HL-60 (cell line): Measurements from ENCODE around the gene CLIP4.

Source experiments
- CTCF ChIP-seq: IDR thresholded peaks from one replicate; pipeline ENCODE4 v1.5.1; 2011; ENCODE audit warnings: low read length, control low read depth, inconsistent platforms; ENCODE audit not compliant: insufficient read depth
- POLR2AphosphoS5 ChIP-seq: IDR thresholded peaks from 2 replicates; pipeline ENCODE4 v1.6.1; 2012; ENCODE audit warnings: low read depth
- REST ChIP-seq: IDR thresholded peaks from 2 replicates; pipeline ENCODE4 v1.6.1; 2012; ENCODE audit warnings: low read depth; ENCODE audit not compliant: insufficient replicate concordance

- no peak for TF ChIP-seq CTCF
- TF ChIP-seq REST: no peak
- TF ChIP-seq POLR2AphosphoS5: no peak
These were observed 46.7 kb upstream of the CLIP4 start for GRCh38 chr2:29068513-29068912.
